ENCODE results near the gene LY6G6F.

GRCh38 chr6:31662124-31662723 is 44.4 kb upstream of the LY6G6F start:
- TF ChIP-seq EZH2 (IDR thresholded peaks at IDR 0.05) (no peak), POLR2AphosphoS5 (IDR thresholded peaks at IDR 0.05; ENCODE audit: borderline replicate concordance, low read depth, low read length) (no peak)
